NCI-H82 treated with DMSO at 0.1 percent for 48 hours (cell line): ENCODE data around the gene CRTAP.
"Not testable (repeated sequence)": the region's sequence is repeated elsewhere in the genome, so short reads cannot be mapped to it uniquely, and the experiment has no call there.

ENCODE experiments used
- DNase-seq: peaks from one replicate; lab custom pipeline; 2025; ENCODE audit not compliant: unreplicated experiment; lab: John Stamatoyannopoulos, UW

CRTAP gene

DNA sequence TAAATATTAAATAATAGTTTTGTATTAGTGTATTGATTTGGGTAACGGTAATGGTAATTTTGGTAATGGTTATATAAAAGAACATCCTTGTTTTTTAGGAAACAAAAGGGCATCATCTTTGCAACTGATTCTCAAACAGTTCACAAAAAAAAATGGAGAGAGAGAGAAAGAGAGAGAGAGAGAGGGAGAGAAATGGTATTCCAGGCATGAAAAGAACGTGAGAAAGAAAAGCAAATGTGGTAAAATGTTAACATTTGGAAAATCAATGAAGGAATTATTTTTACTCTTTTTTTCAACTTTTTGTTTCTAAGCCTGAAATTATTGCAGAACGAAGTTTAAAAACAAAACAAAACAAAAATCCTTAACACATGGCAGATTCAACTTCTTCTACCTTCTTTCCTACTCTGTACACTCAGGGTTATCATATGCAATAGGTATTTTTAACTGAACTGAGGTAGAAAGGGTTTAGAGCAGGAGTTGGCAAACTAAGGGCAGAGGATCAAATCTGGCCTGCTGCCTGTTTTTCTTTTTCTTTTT, 14.6 kb upstream of the CRTAP start:
- no peak for DNase-seq

GRCh38 chr3:33099701-33100100, 14.1 kb upstream of the CRTAP start:
- no peak for DNase-seq

GRCh38 chr3:33100229-33100628, 13.6 kb upstream of the CRTAP start:
- no peak for DNase-seq

DNA sequence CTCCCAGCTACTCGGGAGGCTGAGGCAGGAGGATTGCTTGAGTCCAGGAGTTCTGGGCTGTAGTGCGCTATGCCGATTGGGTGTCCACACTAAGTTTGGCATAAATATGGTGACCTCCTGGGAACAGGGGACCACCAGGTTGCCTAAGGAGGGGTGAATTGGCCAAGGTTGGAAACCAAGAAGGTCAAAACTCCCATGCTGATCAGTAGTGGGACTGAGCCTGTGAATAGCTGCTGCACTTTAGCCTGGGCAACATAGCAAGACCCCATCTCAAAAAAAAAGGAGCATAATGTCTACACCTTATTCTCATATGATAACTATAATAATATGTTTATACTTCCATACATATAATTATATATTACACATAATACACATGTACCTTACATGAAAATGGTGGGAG, 10.8 kb upstream of the CRTAP start:
- DNase-seq: no peak

DNA sequence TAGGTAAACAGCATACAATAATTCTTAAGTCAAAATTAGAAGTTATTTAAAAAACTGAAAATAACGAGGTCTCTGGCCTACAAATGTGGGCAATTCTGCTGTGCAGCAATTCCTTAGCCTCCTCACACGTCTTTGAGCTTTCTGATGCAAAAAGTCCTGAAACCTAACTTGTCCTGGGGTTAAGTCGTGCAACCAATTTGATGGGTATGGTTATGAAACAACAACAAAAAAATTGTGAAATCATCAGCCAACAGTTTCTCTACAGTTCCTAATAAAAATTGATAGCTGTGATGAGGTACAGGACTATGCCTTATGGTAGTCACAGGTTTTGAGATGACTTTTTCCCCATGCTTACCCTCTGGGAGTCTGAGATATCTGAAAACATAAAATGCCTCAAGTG, 10.3 kb upstream of the CRTAP start:
- DNase-seq: no peak

DNA sequence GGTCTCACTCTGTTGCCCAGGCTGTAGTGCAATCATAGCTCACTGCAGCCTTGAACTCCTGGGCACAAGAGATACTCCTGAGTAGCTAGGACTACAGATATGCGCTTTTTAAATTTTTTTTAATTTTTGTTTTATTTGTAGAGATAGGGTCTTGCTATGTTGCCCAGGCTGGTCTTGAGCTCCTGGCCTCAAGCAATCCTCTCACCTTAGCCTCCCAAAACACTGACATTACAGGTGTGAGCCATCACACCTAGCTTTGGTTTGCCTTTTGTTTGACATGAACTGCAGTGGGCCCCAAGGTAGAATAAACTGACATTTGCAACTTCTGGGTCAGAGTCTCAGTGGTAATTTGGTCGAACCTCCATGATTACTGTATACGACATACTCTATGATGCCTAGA, 9.0 kb upstream of the CRTAP start:
- DNase-seq: no peak

- DNase-seq: no peak
Observed at GRCh38 chr3:33105341-33105948, 8.4 kb upstream of the CRTAP start.

GRCh38 chr3:33106854-33107253, 7.0 kb upstream of the CRTAP start:
- DNase-seq: not testable (repeated sequence)

DNA sequence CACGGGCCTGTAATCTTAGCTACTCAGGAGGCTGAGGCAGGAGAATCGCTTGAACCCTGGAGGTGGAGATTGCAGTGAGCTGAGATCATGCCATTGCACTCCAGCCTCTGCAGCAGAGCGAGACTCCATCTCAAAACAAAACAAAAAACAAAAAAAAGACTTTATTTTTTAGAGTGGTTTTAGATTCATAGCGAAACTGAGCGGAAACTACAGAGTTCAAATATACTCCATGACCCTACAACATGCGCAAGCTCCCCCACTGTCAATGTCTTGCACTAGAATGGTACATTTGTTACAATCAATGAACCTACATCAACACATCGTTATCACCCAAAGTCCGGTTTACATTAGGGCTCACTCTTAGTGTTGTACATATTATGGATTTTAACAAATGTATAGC, 2.2 kb upstream of the CRTAP start:
- no peak for DNase-seq

DNA sequence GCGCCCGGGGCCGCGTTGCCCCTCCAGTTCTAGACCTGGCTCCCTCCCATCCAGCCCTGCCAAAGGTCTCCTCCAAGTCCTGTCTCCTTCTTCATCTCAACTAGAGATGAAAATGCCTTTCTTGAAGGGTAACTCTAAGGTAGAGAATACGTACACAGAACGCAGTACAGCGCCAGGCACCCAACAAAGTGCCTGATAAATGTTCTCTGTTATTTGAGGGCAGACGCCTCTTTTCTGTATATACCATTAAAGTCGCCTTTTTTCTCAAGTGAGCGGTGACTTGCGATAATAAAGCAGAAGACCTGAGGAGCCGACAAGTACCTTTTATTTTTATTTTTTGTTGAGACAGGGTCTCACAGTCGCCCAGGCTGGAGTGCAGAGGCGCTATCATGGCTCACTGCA, 809 bp downstream of the CRTAP start:
- DNase-seq: no peak

DNA sequence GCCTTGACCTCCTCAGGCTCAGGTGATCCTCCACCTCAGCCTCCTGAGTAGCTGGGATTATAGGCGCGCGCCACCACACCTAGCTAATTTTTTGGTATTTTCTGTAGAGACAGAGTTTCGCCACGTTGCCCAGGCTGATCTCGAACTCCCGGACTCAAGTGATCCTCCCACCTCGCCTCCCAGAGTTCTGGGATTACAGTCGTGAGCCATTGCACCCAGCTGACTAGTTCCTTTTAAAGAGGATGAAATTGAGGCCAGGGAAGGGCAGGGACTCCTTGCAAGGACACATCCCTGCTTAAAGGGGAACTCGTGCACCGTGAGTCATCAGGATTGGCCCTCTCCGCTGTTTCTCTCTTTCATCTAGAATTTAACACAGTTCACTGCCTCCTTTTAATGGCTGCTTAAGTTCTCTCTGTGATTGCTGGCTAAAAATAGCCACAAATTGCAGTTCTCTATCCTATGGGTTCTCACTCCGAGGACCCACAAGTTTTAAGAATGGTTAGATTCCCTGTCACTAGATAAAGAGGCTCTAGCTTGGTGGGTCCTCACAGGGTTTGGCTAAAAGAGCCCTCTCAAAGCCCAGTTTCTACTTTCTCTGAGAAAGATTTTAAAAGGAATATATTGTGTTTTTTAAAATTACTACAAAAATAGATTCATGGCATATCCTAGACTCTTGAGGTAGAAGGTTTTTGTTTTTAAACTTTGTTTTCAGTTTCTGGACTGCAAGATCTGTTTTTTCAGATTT, 1.4 kb downstream of the CRTAP start:
- no peak for DNase-seq

- DNase-seq: no peak
Observed at GRCh38 chr3:33117461-33117860, 3.6 kb downstream of the CRTAP start.

DNA sequence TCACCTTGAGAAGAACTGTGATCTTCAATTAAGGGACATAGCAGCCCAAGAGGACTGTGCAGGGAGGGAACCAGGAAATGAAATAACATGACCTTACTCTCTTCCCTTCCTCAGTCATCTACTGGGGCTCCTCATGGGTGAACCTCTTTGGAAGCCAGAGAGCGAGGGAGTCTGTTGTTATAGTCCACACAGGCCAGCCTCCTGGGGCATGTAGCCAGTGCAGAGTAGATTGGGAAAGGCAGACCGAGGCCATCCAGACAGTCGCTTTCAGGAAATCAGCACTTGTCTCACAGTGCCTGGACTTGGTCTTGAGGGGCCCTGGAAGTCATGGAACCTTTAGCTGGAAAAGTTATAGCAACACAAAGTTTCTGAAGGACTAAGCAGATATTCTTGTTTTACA, 6.1 kb downstream of the CRTAP start:
- no peak for DNase-seq

DNA sequence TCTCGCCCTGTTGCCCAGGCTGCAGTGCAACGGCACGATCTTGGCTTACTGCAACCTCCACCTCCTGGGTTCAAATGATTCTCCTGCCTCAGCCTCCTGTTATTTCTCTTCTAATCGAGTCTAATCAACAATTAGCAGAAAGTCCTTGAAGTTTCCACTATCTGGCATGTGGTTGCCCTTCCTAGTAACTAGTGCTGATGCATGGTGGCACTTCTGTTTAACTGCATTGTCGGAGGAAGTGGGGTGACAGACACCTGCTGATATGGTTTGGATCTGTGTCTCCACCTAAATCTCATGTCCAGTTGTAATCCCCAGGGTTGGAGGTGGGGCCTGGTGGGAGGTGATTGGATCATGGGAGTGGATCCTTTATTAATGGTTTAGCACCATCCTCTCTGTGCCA, 9.2 kb downstream of the CRTAP start:
- DNase-seq: no peak

- no peak for DNase-seq
Observed at GRCh38 chr3:33124638-33125037, 10.8 kb downstream of the CRTAP start.

- DNase-seq: no peak
Observed at GRCh38 chr3:33125840-33126239, 12.0 kb downstream of the CRTAP start.

GRCh38 chr3:33128706-33129105, 14.9 kb downstream of the CRTAP start:
- peak; percentile 40 for DNase-seq

DNA sequence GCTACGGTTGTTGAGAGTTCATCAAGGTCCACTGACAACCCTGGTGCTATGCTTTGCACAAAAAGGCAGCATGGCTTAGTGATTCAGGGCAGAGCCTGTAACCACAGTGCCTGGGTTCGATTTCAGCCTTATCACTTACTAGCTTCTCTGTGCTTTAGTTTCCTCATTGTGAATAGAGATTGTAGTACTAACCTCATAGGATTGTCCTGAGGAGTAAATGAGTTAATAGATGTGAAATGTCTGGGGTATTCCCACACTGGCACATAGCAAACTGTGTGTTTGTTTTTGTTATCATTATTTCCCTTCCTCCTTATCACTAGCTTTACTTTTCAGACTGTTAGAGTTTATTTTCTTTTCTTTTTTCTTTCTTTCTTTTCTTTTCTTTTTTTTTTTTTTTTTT, 16.3 kb downstream of the CRTAP start:
- DNase-seq: no peak

GRCh38 chr3:33131331-33132018, 17.7 kb downstream of the CRTAP start:
- peak; percentile 6 for DNase-seq

DNA sequence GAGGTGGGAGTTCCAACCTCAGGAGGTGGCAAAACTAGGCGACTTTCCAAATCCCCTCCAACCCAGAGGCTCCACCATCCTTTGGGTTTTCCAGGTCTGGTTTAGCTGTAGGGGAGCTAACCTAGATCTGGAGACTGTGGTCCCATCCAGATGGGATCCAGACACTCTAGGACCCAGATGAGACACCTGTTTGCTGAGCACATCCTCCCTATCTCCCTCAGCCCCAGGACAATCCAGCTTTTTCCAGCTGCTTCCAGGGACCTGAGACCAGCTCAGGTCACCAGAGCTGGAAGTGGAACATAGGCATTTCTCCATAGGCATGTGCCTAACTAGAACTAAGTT, 18.2 kb downstream of the CRTAP start:
- no peak for DNase-seq

DNA sequence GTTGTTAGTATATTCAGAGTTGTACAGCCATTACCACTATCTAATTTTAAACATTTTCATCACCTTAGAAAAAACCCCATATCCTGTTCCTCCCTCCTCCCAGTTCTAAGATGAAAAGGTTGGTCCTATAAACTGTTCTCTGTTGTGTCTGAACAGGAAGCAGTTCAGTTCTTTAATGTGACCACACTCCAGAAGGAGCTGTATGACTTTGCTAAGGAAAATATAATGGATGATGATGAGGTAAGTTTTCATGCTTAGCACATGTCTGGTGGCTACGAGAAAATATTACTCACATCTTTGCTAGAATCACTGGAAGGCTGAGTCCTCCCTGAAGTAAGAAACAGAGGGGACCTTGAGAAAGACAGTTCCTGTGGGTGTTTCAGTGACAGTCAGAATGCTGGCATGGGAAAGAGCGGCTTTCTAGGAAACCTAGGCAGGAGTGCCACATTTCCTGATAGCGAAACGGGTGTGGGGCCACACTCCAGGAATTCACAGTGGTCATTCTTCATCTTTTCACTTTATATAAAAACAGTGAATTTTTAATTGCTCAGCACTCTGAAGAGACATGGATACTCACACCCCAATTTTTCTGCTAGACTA, 20.3 kb downstream of the CRTAP start:
- no peak for DNase-seq

GRCh38 chr3:33137691-33138090, 23.9 kb downstream of the CRTAP start:
- DNase-seq: no peak
